H1 (cell line): ENCODE results near the gene PIGK. TPM values are rescaled to one million over a fixed set of nuclear protein-coding genes. Genes with fewer than 3 reads are reported as not detected.

ENCODE experiments used
- CTCF ChIA-PET: fragments of 300-600 bp; sonication (Branson Sonifier 250); formaldehyde crosslinking; loops from one replicate; lab custom pipeline; 2021; ENCODE audit not compliant: partially characterized antibody; lab: Charles Lee
- POLR2A ChIA-PET: fragments of 300-600 bp; sonication (Branson Sonifier 250); formaldehyde crosslinking; loops from one replicate; lab custom pipeline; 2021; ENCODE audit warnings: inconsistent platforms; ENCODE audit not compliant: partially characterized antibody; lab: Charles Lee
- DNase-seq, 2 experiments: peaks; one replicate each; pipeline versions ENCODE4 v3.0.0 to v3.0.0-alpha.2; 2010 to 2022; ENCODE audit warnings: low spot score in 2 of 2, low read depth in 1 of 2, mixed read lengths in 1 of 2
- FAIRE-seq: peaks from 2 replicates; lab custom pipeline; 2011; peaks lifted over from hg19 to GRCh38; lab: Jason Lieb, UNC
- H2AFZ ChIP-seq: 2 replicates; pipeline ENCODE4 v1.8.1; 2012; ENCODE audit warnings: low read length, inconsistent platforms
- H2AK5ac ChIP-seq: 2 replicates; pipeline ENCODE4 v1.6.1; 2013; ENCODE audit warnings: low read depth, low read length
- H2BK120ac ChIP-seq: replicated peaks from 2 replicates; pipeline ENCODE3; 2013; ENCODE audit warnings: low read depth, low read length, inconsistent platforms
- H2BK12ac ChIP-seq: 2 replicates; pipeline ENCODE4 v1.6.1; 2013; ENCODE audit warnings: low read depth, low read length
- H2BK15ac ChIP-seq: 2 replicates; pipeline ENCODE4 v1.6.1; 2013; ENCODE audit warnings: low read length
- H2BK20ac ChIP-seq: 2 replicates; pipeline ENCODE4 v1.6.1; 2013; ENCODE audit warnings: low read length
- H2BK5ac ChIP-seq: 2 replicates; pipeline ENCODE4 v1.6.1; 2013; ENCODE audit warnings: low read depth, low read length
- H3K14ac ChIP-seq: 2 replicates; pipeline ENCODE4 v1.6.1; 2013; ENCODE audit warnings: inconsistent platforms; ENCODE audit not compliant: insufficient read length
- H3K18ac ChIP-seq: 2 replicates; pipeline ENCODE4 v1.6.1; 2013; ENCODE audit warnings: low read length; ENCODE audit errors: extremely low read depth
- H3K23ac ChIP-seq: 2 replicates; pipeline ENCODE4 v1.6.1; 2013; ENCODE audit warnings: inconsistent platforms; ENCODE audit not compliant: insufficient read length
- H3K23me2 ChIP-seq: 2 replicates; pipeline ENCODE4 v1.6.1; 2013; ENCODE audit warnings: low read depth, low read length
- H3K27ac ChIP-seq: 2 replicates; pipeline ENCODE4 v1.6.1; 2011; ENCODE audit warnings: low read depth, low read length, inconsistent platforms
- H3K27me3 ChIP-seq, 4 experiments: replicated peaks in 1 of 4; 1 replicate in 1 of 4; 2 replicates in 3 of 4; pipeline versions ENCODE4 v1.6.1 to v1.8.1; 2011 to 2013; ENCODE audit warnings: low read length in 3 of 4, mild to moderate bottlenecking in 3 of 4, inconsistent platforms in 2 of 4, mixed read lengths in 2 of 4, moderate library complexity in 1 of 4; ENCODE audit not compliant: control insufficient read depth in 3 of 4, insufficient read depth in 3 of 4; ENCODE audit errors: extremely low read depth in 1 of 4
- H3K36me3 ChIP-seq, 4 experiments: 2 replicates each; pipeline versions ENCODE4 v1.6.1 to v1.8.1; 2011 to 2013; ENCODE audit warnings: mild to moderate bottlenecking in 4 of 4, low read length in 3 of 4, moderate library complexity in 2 of 4, control low read depth in 1 of 4, inconsistent platforms in 1 of 4; ENCODE audit not compliant: insufficient read depth in 4 of 4, control insufficient read depth in 2 of 4
- H3K4ac ChIP-seq: replicated peaks from 2 replicates; pipeline ENCODE3; 2013; ENCODE audit warnings: low read length, low read depth, mixed read lengths, inconsistent platforms; ENCODE audit not compliant: insufficient read length
- H3K4me1 ChIP-seq, 4 experiments: replicated peaks in 1 of 4; 1 replicate in 1 of 4; 2 replicates in 3 of 4; pipeline versions ENCODE4 v1.6.1 to v1.8.1; 2011 to 2013; ENCODE audit warnings: low read length in 3 of 4, inconsistent platforms in 2 of 4, mixed read lengths in 1 of 4; ENCODE audit not compliant: insufficient read depth in 4 of 4, control insufficient read depth in 3 of 4
- H3K4me2 ChIP-seq, 2 experiments: 2 replicates each; pipeline versions ENCODE4 v1.6.1 to v1.8.1; 2011 to 2013; ENCODE audit warnings: low read depth in 2 of 2, low read length in 2 of 2, control low read depth in 1 of 2, inconsistent platforms in 1 of 2, mild to moderate bottlenecking in 1 of 2; ENCODE audit not compliant: insufficient read depth in 1 of 2
- H3K4me3 ChIP-seq, 4 experiments: fragments of 200-600, 300-600 bp in 1 of 4; sonication (generic), shearing (Covaris generic), sonication (Bioruptor Twin) in 1 of 4; 2 replicates each; pipeline versions ENCODE4 v1.5.1 to v1.8.1; 2011 to 2016; ENCODE audit warnings: low read length in 4 of 4, low read depth in 3 of 4, control low read depth in 2 of 4, inconsistent platforms in 2 of 4, mild to moderate bottlenecking in 2 of 4, mixed read lengths in 1 of 4, moderate library complexity in 1 of 4; ENCODE audit not compliant: insufficient read depth in 2 of 4; ENCODE audit errors: extremely low read depth in 1 of 4
- H3K56ac ChIP-seq: replicated peaks from 2 replicates; pipeline ENCODE3; 2013; ENCODE audit warnings: low read depth, mild to moderate bottlenecking, mixed read lengths, low read length, inconsistent platforms; ENCODE audit not compliant: insufficient read length
- H3K79me1 ChIP-seq: 2 replicates; pipeline ENCODE4 v1.6.1; 2013; ENCODE audit warnings: low read depth, low read length, control low read depth
- H3K79me2 ChIP-seq, 2 experiments: 2 replicates each; pipeline versions ENCODE4 v1.6.1 to v1.8.1; 2012 to 2013; ENCODE audit warnings: low read length in 2 of 2, mild to moderate bottlenecking in 2 of 2, inconsistent platforms in 1 of 2; ENCODE audit not compliant: insufficient read depth in 2 of 2, control insufficient read depth in 1 of 2
- H3K9ac ChIP-seq, 4 experiments: replicated peaks in 1 of 4; 1 replicate in 1 of 4; 2 replicates in 3 of 4; pipeline versions ENCODE4 v1.6.1 to v1.8.1; 2011 to 2013; ENCODE audit warnings: low read depth in 3 of 4, low read length in 3 of 4, control low read depth in 2 of 4, mild to moderate bottlenecking in 2 of 4, moderate library complexity in 2 of 4, inconsistent platforms in 1 of 4; ENCODE audit errors: extremely low read depth in 1 of 4
- H3K9me3 ChIP-seq, 2 experiments: 2 replicates each; pipeline versions ENCODE4 v1.6.1 to v1.8.1; 2012 to 2013; ENCODE audit warnings: mild to moderate bottlenecking in 2 of 2, moderate library complexity in 2 of 2, control low read depth in 1 of 2, inconsistent platforms in 1 of 2, low read depth in 1 of 2, low read length in 1 of 2, mixed read lengths in 1 of 2; ENCODE audit not compliant: insufficient read depth in 2 of 2
- H4K20me1 ChIP-seq, 2 experiments: replicated peaks in 1 of 2; 2 replicates each; pipeline versions ENCODE3 to v1.8.1; 2011 to 2013; ENCODE audit warnings: inconsistent platforms in 2 of 2, low read length in 2 of 2, mild to moderate bottlenecking in 1 of 2; ENCODE audit not compliant: insufficient read depth in 2 of 2, control insufficient read depth in 1 of 2
- H4K5ac ChIP-seq: 2 replicates; pipeline ENCODE4 v1.6.1; 2013; ENCODE audit warnings: low read length, low read depth, mixed read lengths, inconsistent platforms; ENCODE audit not compliant: insufficient read length
- H4K8ac ChIP-seq: 2 replicates; pipeline ENCODE4 v1.8.0; 2013; ENCODE audit warnings: mild to moderate bottlenecking, moderate library complexity, low read length, inconsistent platforms; ENCODE audit not compliant: insufficient read depth; ENCODE audit errors: extremely low read depth
- H4K91ac ChIP-seq: replicated peaks from 2 replicates; pipeline ENCODE3; 2013; ENCODE audit warnings: low read length, mixed read lengths, inconsistent platforms; ENCODE audit not compliant: insufficient read length
- CBX5 ChIP-seq: fragments of 300-800, 300-1000 bp; sonication (generic); IDR thresholded peaks from 2 replicates; pipeline ENCODE4 v1.7.1; 2016; ENCODE audit warnings: antibody characterized with exemption, low read length, low read depth
- CHD2 ChIP-seq: IDR thresholded peaks from 2 replicates; pipeline ENCODE4 v1.6.1; 2012; ENCODE audit warnings: low read length, improper control_type of control experiment
- CREB1 ChIP-seq: IDR thresholded peaks from 2 replicates; pipeline ENCODE4 v1.6.1; 2012; ENCODE audit warnings: inconsistent platforms
- EZH2 ChIP-seq: fragments of 200-600 bp; sonication (generic); IDR thresholded peaks from 2 replicates; pipeline ENCODE4 v1.7.1; 2012; ENCODE audit warnings: low read depth, mild to moderate bottlenecking, moderate library complexity, low read length, inconsistent platforms; ENCODE audit not compliant: severe bottlenecking
- FOSL1 ChIP-seq: IDR thresholded peaks from 2 replicates; pipeline ENCODE4 v1.6.1; 2011; ENCODE audit warnings: mild to moderate bottlenecking, low read depth, low read length, moderate library complexity; ENCODE audit not compliant: insufficient read depth
- GABPA ChIP-seq: IDR thresholded peaks from 2 replicates; pipeline ENCODE4 v1.6.1; 2011; ENCODE audit warnings: mild to moderate bottlenecking, low read length, moderate library complexity, borderline replicate concordance; ENCODE audit not compliant: insufficient read depth
- KDM5A ChIP-seq: fragments of 200-600 bp; IDR thresholded peaks from 2 replicates; pipeline ENCODE4 v1.7.1; 2012; ENCODE audit warnings: mild to moderate bottlenecking, low read length, inconsistent platforms, mixed read lengths
- PHF8 ChIP-seq: fragments of 200-600 bp; sonication (generic); conservative IDR thresholded peaks from 2 replicates; pipeline ENCODE4 v1.7.1; 2012; ENCODE audit warnings: low read depth, mild to moderate bottlenecking, inconsistent platforms, low read length, moderate library complexity
- SIRT6 ChIP-seq: IDR thresholded peaks from one replicate; pipeline ENCODE4 v1.7.1; 2012; ENCODE audit warnings: low read length, inconsistent platforms
- SP2 ChIP-seq: IDR thresholded peaks from 2 replicates; pipeline ENCODE4 v1.6.1; 2012; ENCODE audit warnings: mild to moderate bottlenecking, low read length, inconsistent platforms
- SP4 ChIP-seq: IDR thresholded peaks from 2 replicates; pipeline ENCODE4 v1.6.1; 2012; ENCODE audit warnings: low read length, inconsistent platforms
- SRF ChIP-seq: IDR thresholded peaks from 2 replicates; pipeline ENCODE4 v1.6.1; 2011; ENCODE audit warnings: mild to moderate bottlenecking, low read depth, low read length, moderate library complexity
- SUZ12 ChIP-seq: fragments of 200-600 bp; sonication (generic); IDR thresholded peaks from 2 replicates; pipeline ENCODE4 v1.6.1; 2012; ENCODE audit warnings: mild to moderate bottlenecking, inconsistent platforms, low read length, moderate library complexity, mixed read lengths
- TAF1 ChIP-seq: IDR thresholded peaks from 2 replicates; pipeline ENCODE4 v1.6.1; 2011; ENCODE audit warnings: mild to moderate bottlenecking, low read depth, low read length
- WGBS, 2 experiments: shearing (Covaris generic) in 1 of 2; methylation state at CpG; one replicate each; pipeline versions ENCODE4 v1.1.6 to v1.1.7; 2013 to 2015; ENCODE audit warnings: low lambda C conversion rate in 2 of 2, mixed read lengths in 2 of 2, inconsistent platforms in 1 of 2, low coverage in 1 of 2, missing lambda C conversion rate in 1 of 2; ENCODE audit not compliant: insufficient replicate concordance in 2 of 2, insufficient coverage in 1 of 2, insufficient read length in 1 of 2; ENCODE audit errors: extremely low coverage in 1 of 2, missing lambda C conversion rate in 1 of 2; 5-methylcytosine and 5-hydroxymethylcytosine counted together
- polyA plus RNA-seq, 7 experiments: library from polyadenylated mRNA; depleted of rRNA in 3 of 7; stranded (reverse) in 5 of 7; unstranded in 2 of 7; fragments of >200 nt in 5 of 7; fragments of 200-250 nt in 2 of 7; gene quantifications; 1 replicate in 5 of 7; 2 replicates in 1 of 7; 4 replicates in 1 of 7; pipeline versions ENCODE4 v1.2.1 to v1.2.3, GENCODE V29; 2011 to 2013; ENCODE audit warnings: missing spikeins in 2 of 7, mixed read lengths in 2 of 7
- total RNA-seq: library from RNA; stranded (reverse); fragmentation: NEBNext Ultra II Directional; extraction: Animal tissue kit (Norgen Biotek cat#: 25700); gene quantifications from 2 replicates; pipeline ENCODE4 v1.2.1, GENCODE V29; 2021
- TF ChIP-seq, protein P1 (sequence below): IDR thresholded peaks from 2 replicates; pipeline ENCODE4 v1.6.1; 2012; ENCODE audit warnings: inconsistent platforms

PIGK gene
- total and polyA plus RNA-seq, 2 of the 8 experiments (the other 6 are each of a cell fraction or from before 2014, with no cell fraction given), result 5.6 to 23.2 TPM

DNA sequence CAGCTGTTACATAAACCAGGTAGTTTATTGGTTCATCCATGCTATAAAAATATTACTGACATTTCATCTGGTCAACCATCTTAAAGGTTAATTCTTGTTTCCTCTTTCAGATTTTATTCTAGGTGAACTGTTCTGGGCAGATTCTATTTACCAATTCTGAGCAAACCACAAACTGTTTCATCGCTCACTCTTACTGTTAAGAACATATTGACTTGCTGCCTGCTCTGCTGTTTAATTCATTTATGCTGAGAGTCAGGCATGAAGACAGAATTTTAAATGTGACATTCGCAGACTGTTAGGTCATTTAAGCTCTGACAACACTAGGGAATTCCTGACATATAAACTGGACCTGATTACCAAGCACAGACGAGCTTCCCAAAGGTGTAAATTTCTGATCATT is 98.3 kb downstream of the PIGK start:
- Histone ChIP-seq H2BK120ac (no peak overlapping the region), H2BK15ac (no peak overlapping the region), H2BK20ac (no peak overlapping the region; the same call in 1 of the 2 replicates), H3K4me1 (no peaks in the 10 kb centered on the region), H3K27me3 (no peaks in the 10 kb centered on the region), H2AFZ (no peak overlapping the region), H3K23ac (no peak overlapping the region), H2BK12ac (no peak overlapping the region), H4K20me1 (no peaks in the 10 kb centered on the region), H2BK5ac (no peak overlapping the region), H3K9ac (no peak overlapping the region), H3K79me2 (no peaks in the 10 kb centered on the region), H3K4me2 (no peak overlapping the region), H4K91ac (no peak overlapping the region), H3K9me3 (no peaks in the 10 kb centered on the region), H3K4ac (no peak overlapping the region), H3K27ac (no peak overlapping the region), H3K56ac (no peak overlapping the region), H3K14ac (no peak overlapping the region), H3K79me1 (no peaks in the 10 kb centered on the region), H4K8ac (no peak overlapping the region), H3K36me3 (no peaks in the 10 kb centered on the region), H3K23me2 (no peaks in the 10 kb centered on the region), H2AK5ac (no peak overlapping the region), H3K4me3 (no peak overlapping the region), H4K5ac (no peak overlapping the region), H3K18ac (no peak overlapping the region)
- FAIRE-seq (no peak), DNase-seq (no peak)
- 94% methylated on average over 3 of the region's 3 CpGs; no CpG with 5 or more reads in 1 of the 2 experiments for WGBS, 2 experiments
- POLR2A ChIA-PET, result no interaction called here
- CTCF ChIA-PET, result interaction anchor here (0.7 to 1.7 kb wide), 3 partner anchors 22 to 966 kb away, joined by 3 to 7 read pairs (median 4); no protein-coding TSS in a partner anchor
- TF ChIP-seq CREB1, result no peak
- TF ChIP-seq, protein P1, sequence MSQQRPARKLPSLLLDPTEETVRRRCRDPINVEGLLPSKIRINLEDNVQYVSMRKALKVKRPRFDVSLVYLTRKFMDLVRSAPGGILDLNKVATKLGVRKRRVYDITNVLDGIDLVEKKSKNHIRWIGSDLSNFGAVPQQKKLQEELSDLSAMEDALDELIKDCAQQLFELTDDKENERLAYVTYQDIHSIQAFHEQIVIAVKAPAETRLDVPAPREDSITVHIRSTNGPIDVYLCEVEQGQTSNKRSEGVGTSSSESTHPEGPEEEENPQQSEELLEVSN, result no peak
- no peak for TF ChIP-seq SRF
- no peak for TF ChIP-seq TAF1
- TF ChIP-seq SIRT6, result no peak
- TF ChIP-seq KDM5A, result no peak
- TF ChIP-seq EZH2, result no peak
- no peak for TF ChIP-seq SUZ12
- no peak for TF ChIP-seq CHD2
- TF ChIP-seq PHF8, result no peak
- TF ChIP-seq CBX5, result no peak
- no peak for TF ChIP-seq FOSL1
- TF ChIP-seq SP4, result no peak
- TF ChIP-seq SP2, result no peak
- TF ChIP-seq GABPA, result no peak
